ENCODE measurements around the gene PWP2.
"Not testable (repeated sequence)": the region's sequence is repeated elsewhere in the genome, so short reads cannot be mapped to it uniquely, and the experiment has no call there.

PWP2 gene

DNA sequence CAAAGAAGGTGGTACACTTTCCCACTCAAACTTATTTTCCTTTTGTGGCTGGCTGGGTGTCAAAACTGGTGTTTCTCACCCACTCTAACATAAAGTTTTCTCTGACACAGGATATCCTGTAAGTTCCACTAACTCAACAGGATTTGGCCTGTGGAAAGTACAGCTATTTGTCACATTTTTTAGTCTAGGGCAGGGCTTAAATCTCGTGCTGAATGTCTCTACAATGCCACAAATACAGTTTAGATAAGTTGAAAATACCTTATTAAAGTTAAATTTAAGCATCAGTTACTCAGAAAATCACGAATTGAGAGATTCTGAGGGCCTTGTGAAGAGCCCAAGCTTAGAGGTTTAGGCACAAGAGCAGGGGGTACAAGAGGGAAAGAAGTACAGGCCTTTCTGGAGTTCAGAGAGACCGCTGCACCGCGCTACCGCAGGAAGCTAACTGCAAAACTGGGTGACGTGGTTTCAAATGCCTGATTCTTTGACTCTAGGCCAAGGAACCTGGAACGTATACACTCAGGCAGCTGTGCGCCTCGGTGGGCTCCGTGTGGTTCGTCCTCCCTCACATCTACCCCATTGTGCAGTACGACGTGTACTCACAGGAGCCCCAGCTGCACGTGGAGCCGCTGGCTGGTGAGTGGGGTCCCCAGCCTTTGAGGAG lies 23.4 kb upstream of the PWP2 start:
- peak; percentile 45 for DNase-seq

DNA sequence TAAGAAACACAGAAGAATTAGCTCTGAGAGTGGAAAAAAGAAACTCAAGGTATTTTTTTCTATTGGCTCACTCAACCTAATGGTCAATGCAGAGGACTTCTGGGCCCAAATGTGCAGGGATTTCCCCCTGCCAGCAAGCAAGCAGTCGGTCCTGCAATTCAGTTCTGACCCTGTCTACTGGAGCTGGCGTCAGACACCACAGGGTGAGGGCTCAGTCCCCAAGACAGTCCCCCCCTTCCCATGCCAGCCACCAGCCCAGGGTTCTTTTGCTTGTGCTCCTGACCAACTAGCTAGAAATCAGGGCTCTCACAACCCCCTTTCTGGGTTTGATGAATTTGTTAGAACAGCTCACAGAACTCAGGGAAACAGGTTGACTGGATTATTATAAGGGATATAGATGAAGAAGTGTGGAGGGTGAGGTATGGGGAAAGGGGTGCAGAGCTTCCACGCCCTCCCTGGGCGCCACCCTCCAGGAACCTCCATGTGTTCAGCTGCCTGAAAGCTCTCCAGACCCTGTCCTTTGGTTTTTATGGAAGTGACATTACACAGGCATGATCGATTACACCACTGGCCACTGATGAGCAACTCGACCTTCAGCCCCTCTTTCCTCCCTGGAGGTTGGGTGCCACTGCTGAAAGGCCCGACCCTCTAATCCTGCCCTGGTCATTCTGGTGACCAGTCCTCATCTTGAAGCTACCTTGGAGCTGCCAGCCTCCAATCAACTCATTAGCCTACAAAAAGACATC lies 22.5 kb upstream of the PWP2 start:
- no peak for DNase-seq

GRCh38 chr21:44085491-44086321 lies 21.5 kb upstream of the PWP2 start:
- no peak for DNase-seq

DNA sequence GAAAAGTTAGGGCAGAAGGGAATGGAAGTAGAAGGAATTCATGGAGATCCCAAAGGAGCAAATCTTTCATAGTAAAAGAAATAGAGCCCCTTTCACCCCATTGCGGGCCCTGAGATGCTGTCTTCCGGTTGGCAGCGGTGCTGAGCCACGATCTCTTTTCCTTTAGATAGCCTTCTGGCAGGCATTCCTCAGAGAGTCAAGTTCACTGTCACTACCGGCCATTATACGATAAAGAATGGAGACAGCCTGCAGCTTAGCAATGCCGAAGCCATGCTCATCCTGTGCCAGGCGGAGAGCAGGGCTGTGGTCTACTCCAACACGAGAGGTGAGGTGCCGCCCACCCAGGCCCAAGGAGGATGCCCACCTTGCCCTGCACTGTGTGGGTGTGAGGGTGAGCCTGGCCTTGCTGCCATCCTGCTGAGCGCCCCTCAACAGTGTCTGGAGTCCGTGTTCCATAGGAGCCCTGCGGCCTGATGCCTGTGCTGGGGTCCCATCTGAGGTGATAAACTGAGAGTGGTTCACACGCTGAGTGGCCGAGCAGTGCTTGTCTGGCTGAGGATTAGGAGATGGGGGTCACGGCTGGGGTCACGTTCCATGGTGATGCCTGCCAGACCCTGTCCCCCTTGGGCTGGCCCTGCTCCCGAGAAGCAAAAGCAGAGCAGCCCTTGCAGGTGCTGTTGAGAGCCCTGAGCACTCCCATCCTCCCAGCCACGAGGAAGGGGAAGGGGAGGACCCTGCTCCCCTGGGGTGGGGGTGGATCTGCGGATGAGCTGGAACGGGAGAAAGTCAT lies 20.4 kb upstream of the PWP2 start:
- DNase-seq, result no peak

GRCh38 chr21:44087426-44088400 lies 19.5 kb upstream of the PWP2 start:
- no peak for DNase-seq

DNA sequence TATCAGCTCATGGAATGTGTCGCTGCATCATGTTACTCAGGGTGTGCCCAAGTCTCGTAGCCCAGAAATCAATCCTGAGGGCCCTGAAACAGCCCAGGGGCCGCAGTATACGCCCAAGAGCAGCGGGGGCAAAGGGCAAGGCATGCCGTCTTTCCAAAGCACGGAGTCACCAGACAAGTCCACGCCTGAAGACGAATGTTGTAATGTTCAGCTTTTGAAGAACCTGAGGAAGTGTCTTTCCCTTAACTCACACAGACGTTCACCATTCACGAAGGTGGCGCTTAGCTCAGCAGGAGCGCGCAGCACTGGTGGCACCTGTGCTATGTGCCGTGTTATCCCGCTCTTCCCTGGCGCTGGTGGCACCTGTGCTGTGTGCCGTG lies 18.8 kb upstream of the PWP2 start:
- DNase-seq, result no peak

GRCh38 chr21:44089001-44089911 lies 17.9 kb upstream of the PWP2 start:
- no peak for DNase-seq

DNA sequence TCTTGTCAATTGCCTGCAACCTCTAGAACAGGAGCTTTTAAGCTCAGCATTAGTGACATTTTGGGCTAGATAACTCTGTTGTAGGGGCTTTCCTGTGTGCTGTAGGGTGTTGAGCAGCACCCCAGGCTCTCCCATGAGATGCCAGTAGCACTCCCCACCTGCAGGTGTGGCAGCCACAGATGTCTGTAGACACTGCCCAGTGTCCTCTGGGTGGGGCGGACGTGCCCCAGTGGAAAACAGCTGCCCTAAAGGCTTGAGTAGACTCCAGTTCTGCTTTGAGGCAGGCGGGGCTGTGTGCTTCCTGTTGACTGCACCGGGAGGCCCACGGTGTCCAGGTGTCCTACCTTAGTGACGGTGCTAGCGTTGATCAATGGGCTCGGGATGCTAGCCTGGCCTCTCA lies 16.9 kb upstream of the PWP2 start:
- DNase-seq, result no peak

- DNase-seq, result no peak
Measured at GRCh38 chr21:44092211-44092610, 15.0 kb upstream of the PWP2 start.

- DNase-seq, result no peak
Measured at GRCh38 chr21:44093761-44094160, 13.4 kb upstream of the PWP2 start.

- no peak for DNase-seq
Measured at GRCh38 chr21:44094832-44095231, 12.4 kb upstream of the PWP2 start.

GRCh38 chr21:44098507-44098906 lies 8.7 kb upstream of the PWP2 start:
- DNase-seq, result not testable (repeated sequence)

GRCh38 chr21:44098964-44099363 lies 8.2 kb upstream of the PWP2 start:
- DNase-seq, result not testable (repeated sequence)

DNA sequence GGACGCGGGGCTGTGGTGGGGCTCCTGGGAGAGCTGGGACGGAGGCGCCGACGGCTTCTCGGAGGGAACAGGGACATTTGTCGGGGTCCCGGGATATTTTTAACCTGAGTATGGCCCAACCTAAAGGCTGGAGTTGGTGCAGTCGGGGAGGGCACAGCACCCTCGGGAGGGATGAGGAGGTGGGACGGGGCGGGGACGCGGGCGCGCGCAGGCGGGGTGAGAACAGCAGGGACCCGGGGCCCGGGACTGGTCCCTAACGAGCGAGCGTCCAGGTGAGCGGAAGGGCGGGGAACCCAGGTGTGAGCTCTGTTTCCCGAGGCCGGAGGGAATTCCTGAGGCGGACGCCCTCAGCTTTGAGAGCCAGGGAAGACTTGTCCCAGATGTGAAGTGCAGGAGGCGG lies 390 bp downstream of the PWP2 start:
- DNase-seq, result not testable (repeated sequence)

DNA sequence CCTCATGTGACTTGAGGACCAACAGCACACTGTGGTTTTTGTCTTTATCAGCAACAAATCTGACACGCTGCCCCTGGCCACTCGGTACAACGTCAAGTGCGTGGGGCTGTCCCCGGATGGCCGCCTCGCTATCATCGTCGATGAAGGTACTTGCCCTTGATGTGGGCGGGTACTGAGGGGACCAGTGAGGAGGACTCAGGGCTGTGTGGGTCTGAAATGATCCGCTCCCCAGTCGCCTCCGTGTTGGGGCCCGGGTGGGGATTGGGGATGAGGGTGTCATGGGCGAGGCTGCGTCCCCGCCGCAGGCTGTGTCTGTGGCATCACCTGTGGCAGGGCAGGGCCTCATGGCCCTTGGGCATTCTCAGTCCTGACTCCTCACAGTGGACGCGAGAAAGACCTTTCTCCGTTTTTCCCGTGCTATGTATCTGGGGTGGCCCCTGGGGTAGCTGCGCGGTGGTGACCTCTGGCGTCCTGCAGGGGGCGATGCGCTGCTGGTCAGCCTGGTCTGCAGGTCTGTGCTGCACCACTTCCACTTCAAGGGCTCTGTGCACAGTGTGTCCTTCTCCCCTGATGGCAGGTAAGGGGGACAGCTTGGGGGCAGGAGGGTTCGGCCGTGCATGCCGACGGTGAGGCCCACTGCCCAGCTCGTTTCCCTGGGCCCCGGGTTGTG lies 6.6 kb downstream of the PWP2 start:
- not testable (repeated sequence) for DNase-seq

GRCh38 chr21:44122131-44122530 lies 14.9 kb downstream of the PWP2 start:
- not testable (repeated sequence) for DNase-seq

DNA sequence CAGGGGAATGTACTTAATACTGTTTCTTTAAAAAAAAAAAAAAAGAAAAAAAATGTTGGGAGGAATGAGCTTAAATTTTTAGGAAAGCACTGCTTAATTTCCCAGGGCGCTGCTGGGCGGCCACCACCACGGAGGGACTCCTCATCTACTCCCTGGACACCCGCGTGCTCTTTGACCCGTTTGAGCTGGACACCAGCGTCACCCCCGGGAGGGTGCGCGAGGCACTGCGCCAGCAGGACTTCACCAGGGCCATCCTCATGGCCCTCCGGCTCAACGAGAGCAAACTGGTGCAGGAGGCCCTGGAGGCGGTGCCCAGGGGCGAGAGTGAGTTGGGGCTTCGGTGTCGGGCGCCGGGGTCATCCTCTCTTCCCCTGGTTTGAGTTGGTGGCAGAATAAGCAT lies 20.6 kb downstream of the PWP2 start:
- DNase-seq, result not testable (repeated sequence)

GRCh38 chr21:44133715-44134057 lies 26.5 kb downstream of the PWP2 start:
- not testable (repeated sequence) for DNase-seq

DNA sequence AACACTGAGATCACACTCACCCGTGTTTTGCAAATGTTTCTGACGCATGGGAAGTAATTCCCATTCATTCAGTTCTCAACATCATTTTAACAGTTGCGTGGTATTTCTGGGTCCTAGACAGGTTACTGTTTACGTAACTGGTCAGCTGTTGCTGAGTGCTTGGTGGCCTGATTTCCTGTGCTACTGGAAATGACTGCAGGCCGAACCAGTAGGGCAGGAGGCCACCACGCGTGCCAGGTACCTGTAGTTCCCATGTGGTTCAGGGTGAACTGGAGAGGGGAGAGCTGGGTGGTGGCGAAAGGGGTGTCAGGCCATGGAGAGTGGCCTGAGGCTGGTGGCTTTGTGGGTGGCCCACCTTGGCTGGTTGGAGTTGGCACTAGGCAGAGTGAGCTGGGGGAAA lies 27.5 kb downstream of the PWP2 start:
- not testable (repeated sequence) for DNase-seq

DNA sequence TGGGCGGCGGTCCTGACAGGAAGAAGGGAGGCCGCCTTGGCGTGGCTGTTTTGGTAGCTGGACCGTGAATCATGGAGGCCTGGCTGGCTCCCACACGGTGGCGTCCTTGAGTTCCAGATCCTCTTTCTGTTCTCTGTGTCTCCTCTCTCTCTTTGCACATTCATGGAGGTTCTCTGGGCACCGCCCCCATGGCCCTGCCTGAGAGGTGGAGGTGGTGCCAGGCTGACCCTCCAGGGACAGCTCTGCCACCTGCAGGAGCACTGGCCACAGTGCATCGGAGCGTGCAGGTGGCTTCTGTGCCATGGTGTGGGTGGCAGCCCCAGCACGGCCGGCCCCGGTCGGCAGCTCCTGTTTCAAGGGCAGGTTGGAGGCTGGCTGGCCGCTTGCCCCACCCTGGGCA lies 30.8 kb downstream of the PWP2 start:
- DNase-seq, result peak; percentile 31
